IPS-15b (cell line): ENCODE data around the gene NUP210.

Experiments used
- H3K27me3 ChIP-seq: one replicate; pipeline ENCODE4 v1.6.1; 2013; ENCODE audit warnings: low read length; ENCODE audit not compliant: control insufficient read depth, insufficient read depth
- H3K36me3 ChIP-seq: one replicate; pipeline ENCODE4 v1.6.1; 2013; ENCODE audit warnings: low read length; ENCODE audit not compliant: control insufficient read depth, insufficient read depth
- H3K4me1 ChIP-seq: one replicate; pipeline ENCODE4 v1.6.1; 2013; ENCODE audit warnings: mild to moderate bottlenecking, low read length; ENCODE audit not compliant: control insufficient read depth, insufficient read depth
- H3K4me3 ChIP-seq: one replicate; pipeline ENCODE4 v1.5.1; 2013; ENCODE audit warnings: low read depth, low read length
- H3K9ac ChIP-seq: one replicate; pipeline ENCODE4 v1.6.1; 2013; ENCODE audit warnings: low read depth, mild to moderate bottlenecking, low read length
- H3K9me3 ChIP-seq: one replicate; pipeline ENCODE4 v1.6.1; 2013; ENCODE audit warnings: mild to moderate bottlenecking, low read length; ENCODE audit not compliant: control insufficient read depth, insufficient read depth

Gene NUP210

GRCh38 chr3:13339833-13340232, 80.3 kb downstream of the NUP210 start:
- H3K9ac ChIP-seq, result no peak overlapping the region
- peaks cover 31% of the 10 kb centered on the region for H3K36me3 ChIP-seq

GRCh38 chr3:13338996-13339395, 81.1 kb downstream of the NUP210 start:
- no peaks in the 10 kb centered on the region for H3K27me3 ChIP-seq
- no peak overlapping the region for H3K9ac ChIP-seq
- H3K4me3 ChIP-seq, result no peak overlapping the region
- no peaks in the 10 kb centered on the region for H3K4me1 ChIP-seq
- H3K36me3 ChIP-seq, result peaks cover 26% of the 10 kb centered on the region
- H3K9me3 ChIP-seq, result no peaks in the 10 kb centered on the region

More at GRCh38 chr3:13339833-13340232, 80.3 kb downstream of the NUP210 start:
- Histone ChIP-seq H3K4me3 (no peak overlapping the region), H3K9me3 (no peaks in the 10 kb centered on the region), H3K27me3 (no peaks in the 10 kb centered on the region), H3K4me1 (no peaks in the 10 kb centered on the region)

GRCh38 chr3:13338231-13338630, 81.9 kb downstream of the NUP210 start:
- Histone ChIP-seq H3K4me3 (no peak overlapping the region), H3K4me1 (no peaks in the 10 kb centered on the region), H3K27me3 (no peaks in the 10 kb centered on the region), H3K9me3 (no peaks in the 10 kb centered on the region), H3K9ac (no peak overlapping the region), H3K36me3 (peaks cover 25% of the 10 kb centered on the region)

- Histone ChIP-seq H3K27me3 (no peaks in the 10 kb centered on the region), H3K4me3 (no peak overlapping the region), H3K9ac (no peak overlapping the region), H3K9me3 (no peaks in the 10 kb centered on the region), H3K36me3 (peaks cover 22% of the 10 kb centered on the region), H3K4me1 (no peaks in the 10 kb centered on the region)
Observed at GRCh38 chr3:13336592-13336991, 83.5 kb downstream of the NUP210 start.

GRCh38 chr3:13335503-13335902, 84.6 kb downstream of the NUP210 start:
- Histone ChIP-seq H3K27me3 (no peaks in the 10 kb centered on the region), H3K4me1 (no peaks in the 10 kb centered on the region), H3K4me3 (no peak overlapping the region), H3K9ac (no peak overlapping the region), H3K9me3 (no peaks in the 10 kb centered on the region), H3K36me3 (peaks cover 22% of the 10 kb centered on the region)

- no peaks in the 10 kb centered on the region for H3K27me3 ChIP-seq
- no peaks in the 10 kb centered on the region for H3K4me1 ChIP-seq
- no peak overlapping the region for H3K4me3 ChIP-seq
- H3K9me3 ChIP-seq, result no peaks in the 10 kb centered on the region
- no peak overlapping the region for H3K9ac ChIP-seq
- peaks cover 22% of the 10 kb centered on the region for H3K36me3 ChIP-seq
Observed at GRCh38 chr3:13335059-13335458, 85.1 kb downstream of the NUP210 start.

GRCh38 chr3:13333236-13333897, 86.8 kb downstream of the NUP210 start:
- Histone ChIP-seq H3K27me3 (no peaks in the 10 kb centered on the region), H3K36me3 (peaks cover 24% of the 10 kb centered on the region), H3K9me3 (no peaks in the 10 kb centered on the region), H3K9ac (no peak overlapping the region), H3K4me1 (no peaks in the 10 kb centered on the region), H3K4me3 (no peak overlapping the region)

GRCh38 chr3:13332740-13333139, 87.4 kb downstream of the NUP210 start:
- H3K36me3 ChIP-seq, result peaks cover 30% of the 10 kb centered on the region
- H3K9ac ChIP-seq, result no peak overlapping the region
- H3K4me1 ChIP-seq, result no peaks in the 10 kb centered on the region
- no peak overlapping the region for H3K4me3 ChIP-seq
- no peaks in the 10 kb centered on the region for H3K27me3 ChIP-seq
- no peaks in the 10 kb centered on the region for H3K9me3 ChIP-seq

GRCh38 chr3:13332158-13332557, 88.0 kb downstream of the NUP210 start:
- H3K27me3 ChIP-seq, result no peaks in the 10 kb centered on the region
- H3K9ac ChIP-seq, result no peak overlapping the region
- H3K4me1 ChIP-seq, result no peaks in the 10 kb centered on the region
- H3K9me3 ChIP-seq, result no peaks in the 10 kb centered on the region
- peaks cover 32% of the 10 kb centered on the region for H3K36me3 ChIP-seq
- no peak overlapping the region for H3K4me3 ChIP-seq

GRCh38 chr3:13329746-13330145, 90.4 kb downstream of the NUP210 start:
- H3K27me3 ChIP-seq, result no peaks in the 10 kb centered on the region
- H3K36me3 ChIP-seq, result peaks cover 38% of the 10 kb centered on the region
- no peaks in the 10 kb centered on the region for H3K9me3 ChIP-seq
- no peak overlapping the region for H3K9ac ChIP-seq
- no peaks in the 10 kb centered on the region for H3K4me1 ChIP-seq
- no peak overlapping the region for H3K4me3 ChIP-seq

GRCh38 chr3:13325892-13326443, 94.2 kb downstream of the NUP210 start:
- no peak overlapping the region for H3K9ac ChIP-seq
- H3K4me1 ChIP-seq, result no peaks in the 10 kb centered on the region

GRCh38 chr3:13324835-13325501, 95.2 kb downstream of the NUP210 start:
- Histone ChIP-seq H3K4me1 (no peaks in the 10 kb centered on the region), H3K9me3 (no peaks in the 10 kb centered on the region), H3K27me3 (no peaks in the 10 kb centered on the region), H3K4me3 (no peak overlapping the region), H3K9ac (no peak overlapping the region), H3K36me3 (peaks cover 56% of the 10 kb centered on the region)

More at GRCh38 chr3:13325892-13326443, 94.2 kb downstream of the NUP210 start:
- Histone ChIP-seq H3K9me3 (no peaks in the 10 kb centered on the region), H3K27me3 (no peaks in the 10 kb centered on the region), H3K36me3 (peaks cover 56% of the 10 kb centered on the region), H3K4me3 (no peak overlapping the region)
